GM19025 (cell line): Measurements from ENCODE around the gene PAPOLA.

Experiments
- ATAC-seq: cut with Tn5 transposase; IDR thresholded peaks from one replicate; pipeline ENCODE4 v1.9.1; 2021; ENCODE audit warnings: mild to moderate bottlenecking, low read depth, moderate library complexity; ENCODE audit not compliant: unreplicated experiment

The PAPOLA gene

GRCh38 chr14:96614481-96614881 lies 112.3 kb downstream of the PAPOLA start:
- no peak for ATAC-seq

GRCh38 chr14:96616161-96616721 lies 114.1 kb downstream of the PAPOLA start:
- no peak for ATAC-seq
